Measurements from ENCODE around the gene LGALSL. TPM values are rescaled to one million over a fixed set of nuclear protein-coding genes. Genes with fewer than 3 reads are reported as not detected.

LGALSL gene
- total and polyA plus RNA-seq, 2 experiments from 2014 or later = 0.43 to 0.60 TPM

- no peaks in the 10 kb centered on the region for H3K9me2 ChIP-seq (ENCODE audit: insufficient read depth)
- peak; percentile 40 for DNase-seq
Observed at GRCh38 chr2:64447317-64448040, 6.5 kb upstream of the LGALSL start.

GRCh38 chr2:64448041-64448426 lies 5.9 kb upstream of the LGALSL start:
- no peaks in the 10 kb centered on the region for H3K36me3 ChIP-seq (ENCODE audit: low read depth)
- H3F3A ChIP-seq (ENCODE audit: insufficient read depth) = no peaks in the 10 kb centered on the region
- 24 to 28% methylated on average over 7 of the region's 7 CpGs for WGBS, 2 experiments (ENCODE audit: low coverage in 1 of 2, low lambda C conversion rate in 2 of 2, missing lambda C conversion rate in 2 of 2)
- no peaks in the 10 kb centered on the region for H3K79me2 ChIP-seq (ENCODE audit: insufficient read depth)
- H3K9ac ChIP-seq = no peak overlapping the region
- no peak overlapping the region for H2AFZ ChIP-seq
- no peaks in the 10 kb centered on the region for H3K9me2 ChIP-seq (ENCODE audit: insufficient read depth)
- no peak overlapping the region for H3K27ac ChIP-seq
- no peak overlapping the region for H3K4me2 ChIP-seq (ENCODE audit: unreplicated experiment)
- H4K20me1 ChIP-seq (ENCODE audit: insufficient read depth) = no peaks in the 10 kb centered on the region
- in situ Hi-C loops (cut with MboI) = no loop called here
- H3K4me1 ChIP-seq (ENCODE audit: insufficient read depth) = no peaks in the 10 kb centered on the region
- no peaks in the 10 kb centered on the region for H3K9me3 ChIP-seq (ENCODE audit: low read depth)
- H3K27me3 ChIP-seq (replicated peaks; ENCODE audit: insufficient read depth) = peaks cover 66% of the 10 kb centered on the region
- no peak overlapping the region for H3K4me3 ChIP-seq
- TF ChIP-seq EZH2phosphoT487 (IDR thresholded peaks at IDR 0.05; ENCODE audit: insufficient read depth, low read depth) (no peak), EZH2 (IDR thresholded peaks at IDR 0.05; ENCODE audit: insufficient read depth, poor library complexity, severe bottlenecking) (no peak)
- DNase-seq = no peak

More at GRCh38 chr2:64447317-64448040, 6.5 kb upstream of the LGALSL start:
- H3K27ac ChIP-seq = no peak overlapping the region
- no peaks in the 10 kb centered on the region for H4K20me1 ChIP-seq (ENCODE audit: insufficient read depth)
- no peaks in the 10 kb centered on the region for H3K36me3 ChIP-seq (ENCODE audit: low read depth)
- no peaks in the 10 kb centered on the region for H3K79me2 ChIP-seq (ENCODE audit: insufficient read depth)
- H3K27me3 ChIP-seq (replicated peaks; ENCODE audit: insufficient read depth) = peaks cover 66% of the 10 kb centered on the region
- TF ChIP-seq EZH2phosphoT487 (IDR thresholded peaks at IDR 0.05; ENCODE audit: insufficient read depth, low read depth) (no peak), EZH2 (IDR thresholded peaks at IDR 0.05; ENCODE audit: insufficient read depth, poor library complexity, severe bottlenecking) (no peak)
- no peak overlapping the region for H3K9ac ChIP-seq
- WGBS, 2 experiments (ENCODE audit: low coverage in 1 of 2, low lambda C conversion rate in 2 of 2, missing lambda C conversion rate in 2 of 2) = 41 to 46% methylated on average over 2 of the region's 2 CpGs
- no peaks in the 10 kb centered on the region for H3F3A ChIP-seq (ENCODE audit: insufficient read depth)
- no peaks in the 10 kb centered on the region for H3K9me3 ChIP-seq (ENCODE audit: low read depth)
- no peaks in the 10 kb centered on the region for H3K4me1 ChIP-seq (ENCODE audit: insufficient read depth)
- H3K4me3 ChIP-seq = no peak overlapping the region
- in situ Hi-C loops (cut with MboI) = no loop called here
- H3K4me2 ChIP-seq (ENCODE audit: unreplicated experiment) = no peak overlapping the region
- H2AFZ ChIP-seq = no peak overlapping the region

- in situ Hi-C loops (cut with MboI) = no loop called here
- H3K9me3 ChIP-seq (ENCODE audit: low read depth) = no peaks in the 10 kb centered on the region
- no peaks in the 10 kb centered on the region for H3K9me2 ChIP-seq (ENCODE audit: insufficient read depth)
- H3K36me3 ChIP-seq (ENCODE audit: low read depth) = no peaks in the 10 kb centered on the region
- H3K79me2 ChIP-seq (ENCODE audit: insufficient read depth) = no peaks in the 10 kb centered on the region
- TF ChIP-seq EZH2 (IDR thresholded peaks at IDR 0.05; ENCODE audit: insufficient read depth, poor library complexity, severe bottlenecking) (no peak), EZH2phosphoT487 (IDR thresholded peaks at IDR 0.05; ENCODE audit: insufficient read depth, low read depth) (no peak)
- no peak overlapping the region for H3K27ac ChIP-seq
- peaks cover 6% of the 10 kb centered on the region for H3K4me1 ChIP-seq (ENCODE audit: insufficient read depth)
- no peak for DNase-seq
- 0 out of 2 replicates have a peak, but pooled peaks cover 4% of the 10 kb centered on the region for H3F3A ChIP-seq (ENCODE audit: insufficient read depth)
- no peak overlapping the region for H2AFZ ChIP-seq
- peaks cover 44% of the 10 kb centered on the region for H3K27me3 ChIP-seq (replicated peaks; ENCODE audit: insufficient read depth)
- no peaks in the 10 kb centered on the region for H4K20me1 ChIP-seq (ENCODE audit: insufficient read depth)
- H3K4me2 ChIP-seq (ENCODE audit: unreplicated experiment) = no peak overlapping the region
- 67% methylated on average over 2 of the region's 2 CpGs for WGBS, 2 experiments (ENCODE audit: low coverage in 1 of 2, low lambda C conversion rate in 2 of 2, missing lambda C conversion rate in 2 of 2)
- H3K9ac ChIP-seq = no peak overlapping the region
- H3K4me3 ChIP-seq = no peak overlapping the region
Observed at GRCh38 chr2:64451051-64451450, 2.9 kb upstream of the LGALSL start.

- H3K4me2 ChIP-seq (ENCODE audit: unreplicated experiment) = peak overlapping the region; percentile 62
- no peaks in the 10 kb centered on the region for H4K20me1 ChIP-seq (ENCODE audit: insufficient read depth)
- TF ChIP-seq EZH2 (IDR thresholded peaks at IDR 0.05; ENCODE audit: insufficient read depth, poor library complexity, severe bottlenecking) (no peak), EZH2phosphoT487 (IDR thresholded peaks at IDR 0.05; ENCODE audit: insufficient read depth, low read depth) (no peak)
Observed at GRCh38 chr2:64454386-64455332, 697 bp downstream of the LGALSL start.

More at GRCh38 chr2:64454386-64455332, 697 bp downstream of the LGALSL start:
- Histone ChIP-seq H3K9ac (peak overlapping the region; percentile 79), H3K27ac (no peak overlapping the region), H3K9me3 (ENCODE audit: low read depth) (no peaks in the 10 kb centered on the region), H3F3A (ENCODE audit: insufficient read depth) (0 out of 2 replicates have a peak, but pooled peaks cover 4% of the 10 kb centered on the region), H3K4me3 (peak overlapping the region; percentile 73), H3K4me1 (ENCODE audit: insufficient read depth) (peaks cover 6% of the 10 kb centered on the region), H3K9me2 (ENCODE audit: insufficient read depth) (no peaks in the 10 kb centered on the region), H3K36me3 (ENCODE audit: low read depth) (no peaks in the 10 kb centered on the region), H2AFZ (peak overlapping the region; percentile 77), H3K27me3 (replicated peaks; ENCODE audit: insufficient read depth) (peaks cover 22% of the 10 kb centered on the region; the same call in 1 of the 2 replicates), H3K79me2 (ENCODE audit: insufficient read depth) (no peaks in the 10 kb centered on the region)
- in situ Hi-C loops (cut with MboI) = no loop called here
- peak; percentile 72 for DNase-seq
- WGBS, 2 experiments (ENCODE audit: low coverage in 1 of 2, low lambda C conversion rate in 2 of 2, missing lambda C conversion rate in 2 of 2) = 8 to 9% methylated on average over 45 to 52 of the region's 103 CpGs

Data from GM23248 (cell line).